PC-9 (cell line): ENCODE data around the gene CIART. TPM values are rescaled to one million over a fixed set of nuclear protein-coding genes. Genes with fewer than 3 reads are reported as not detected.
A peak's percentile ranks its signal among the peaks of the same experiment; 100 is the strongest.

ENCODE experiments used
- BruUV-seq: library from RNA; stranded (reverse); fragments of 400-500 nt; replicated peaks from 2 replicates; lab custom pipeline; 2021; lab: Mats Ljungman, UMichigan
- CTCF ChIA-PET: fragments of 300-600 bp; sonication (Branson Sonifier 250); formaldehyde crosslinking; loops from one replicate; lab custom pipeline; 2022; ENCODE audit warnings: antibody characterized with exemption; lab: Charles Lee
- POLR2A ChIA-PET: fragments of 300-600 bp; sonication (Branson Sonifier 250); formaldehyde crosslinking; loops from one replicate; lab custom pipeline; 2022; ENCODE audit warnings: antibody characterized with exemption; ENCODE audit not compliant: unreplicated experiment; lab: Charles Lee
- DNase-seq, 2 experiments: peaks; one replicate each; pipeline versions ENCODE4 v3.0.0 to v3.0.0-alpha.2; 2015 to 2022; ENCODE audit warnings: mixed read lengths in 1 of 2
- H2AFZ ChIP-seq: fragments of 200-600 bp; sonication (generic); 2 replicates; pipeline ENCODE4 v1.8.1; 2017; ENCODE audit warnings: antibody characterized with exemption
- H3F3A ChIP-seq: fragments of 200-600 bp; sonication (generic); 2 replicates; pipeline ENCODE4 v1.8.1; 2017; ENCODE audit warnings: antibody characterized with exemption, mild to moderate bottlenecking, low read depth; ENCODE audit not compliant: insufficient read depth
- H3K27ac ChIP-seq: fragments of 200-600 bp; sonication (generic); 2 replicates; pipeline ENCODE4 v1.6.1; 2016; ENCODE audit warnings: mixed run types
- H3K27me3 ChIP-seq: fragments of 200-600 bp; sonication (generic); 2 replicates; pipeline ENCODE4 v1.6.1; 2016; ENCODE audit warnings: low read depth, mixed run types; ENCODE audit not compliant: insufficient read depth
- H3K36me3 ChIP-seq: fragments of 200-600 bp; sonication (generic); 2 replicates; pipeline ENCODE4 v1.6.1; 2016; ENCODE audit warnings: low read depth, mixed run types
- H3K4me1 ChIP-seq: fragments of 200-600 bp; sonication (generic); replicated peaks from 2 replicates; pipeline ENCODE4 v1.6.1; 2016; ENCODE audit warnings: mixed run types; ENCODE audit not compliant: insufficient read depth
- H3K4me2 ChIP-seq: fragments of 200-600 bp; sonication (generic); 2 replicates; pipeline ENCODE4 v1.6.1; 2017; ENCODE audit warnings: mixed run types
- H3K4me3 ChIP-seq: fragments of 200-600 bp; sonication (generic); 2 replicates; pipeline ENCODE4 v1.6.1; 2016; ENCODE audit warnings: mixed run types
- H3K79me2 ChIP-seq: fragments of 200-600 bp; sonication (generic); 2 replicates; pipeline ENCODE4 v1.6.1; 2017; ENCODE audit warnings: low read depth, mixed run types
- H3K9me2 ChIP-seq: fragments of 200-600 bp; sonication (generic); 2 replicates; pipeline ENCODE4 v1.8.1; 2017; ENCODE audit warnings: mild to moderate bottlenecking; ENCODE audit not compliant: insufficient read depth
- H3K9me3 ChIP-seq: fragments of 200-600 bp; sonication (generic); 2 replicates; pipeline ENCODE4 v1.8.1; 2016; ENCODE audit warnings: low read depth; ENCODE audit not compliant: insufficient read depth
- H4K20me1 ChIP-seq: fragments of 200-600 bp; sonication (generic); 2 replicates; pipeline ENCODE4 v1.8.1; 2017; ENCODE audit not compliant: insufficient read depth
- CTCF ChIP-seq: fragments of 200-600 bp; sonication (generic); conservative IDR thresholded peaks from 2 replicates; pipeline ENCODE4 v1.6.1; 2017; ENCODE audit warnings: mixed run types, antibody characterized with exemption, mild to moderate bottlenecking, moderate library complexity
- EZH2 ChIP-seq: fragments of 200-600 bp; sonication (generic); IDR thresholded peaks from 2 replicates; pipeline ENCODE4 v1.8.0; 2017; ENCODE audit warnings: antibody characterized with exemption, low read depth
- intact Hi-C: fragments of 100-400 bp; cut with micrococcal nuclease; formaldehyde crosslinking; loops from one replicate; pipeline ENCODE4 v1.10.0; 2022; ENCODE audit not compliant: unreplicated experiment
- total RNA-seq: library from RNA; stranded (reverse); gene quantifications from 2 replicates; pipeline ENCODE4 v1.2.3, GENCODE V29; 2021

CIART gene
- total RNA-seq, 1 experiment from 2014 or later: 16.6 TPM

GRCh38 chr1:150259217-150259616 lies 23.1 kb upstream of the CIART start:
- H3K4me2 ChIP-seq: peak overlapping the region; percentile 80
- H2AFZ ChIP-seq: no peak overlapping the region
- H3F3A ChIP-seq: peaks cover 47% of the 10 kb centered on the region
- BruUV-seq: no TSS peak
- 0 out of 2 replicates have a peak overlapping the region, but pooled peaks have one; percentile 71 for H3K27ac ChIP-seq
- no peaks in the 10 kb centered on the region for H3K9me3 ChIP-seq
- no peaks in the 10 kb centered on the region for H3K9me2 ChIP-seq
- no peaks in the 10 kb centered on the region for H4K20me1 ChIP-seq
- H3K4me3 ChIP-seq: no peak overlapping the region
- no peak for DNase-seq
- intact Hi-C loops: loop anchor here (5.0 to 10.0 kb wide), 6 partner anchors 63 to 898 kb away; partner anchors contain the start of genes CERS2, MINDY1, PRPF3 and PRUNE1
- H3K4me1 ChIP-seq: peaks cover 64% of the 10 kb centered on the region
- ChIA-PET CTCF (no interaction called here), POLR2A (interaction anchor here (0.6 kb wide), 1 partner anchor 742 kb away, joined by 4 read pairs; no protein-coding TSS in a partner anchor)
- H3K79me2 ChIP-seq: no peaks in the 10 kb centered on the region
- H3K36me3 ChIP-seq: no peaks in the 10 kb centered on the region
- TF ChIP-seq CTCF (no peak), EZH2 (no peak)
- H3K27me3 ChIP-seq: no peaks in the 10 kb centered on the region

GRCh38 chr1:150259758-150260669 lies 22.3 kb upstream of the CIART start:
- TF ChIP-seq CTCF (no peak), EZH2 (no peak)
- intact Hi-C loops: loop anchor here (5.0 to 10.0 kb wide), 7 partner anchors 62 to 897 kb away; partner anchors contain the start of genes CERS2, MINDY1, PRPF3 and PRUNE1
- ChIA-PET CTCF (interaction anchor here (1.0 kb wide), 1 partner anchor 21 kb away, joined by 3 read pairs; no protein-coding TSS in a partner anchor), POLR2A (interaction anchor here (0.5 to 0.8 kb wide), 6 partner anchors 9 to 742 kb away, joined by 3 to 5 read pairs (median 4); partner anchors contain the start of genes APH1A and RPRD2)
- Histone ChIP-seq H3K36me3 (no peaks in the 10 kb centered on the region), H3K27me3 (no peaks in the 10 kb centered on the region), H3K4me3 (peak overlapping the region; percentile 44; the same call in 1 of the 2 replicates), H3F3A (peaks cover 55% of the 10 kb centered on the region), H2AFZ (peak overlapping the region; percentile 49; the same call in 1 of the 2 replicates), H3K27ac (peak overlapping the region; percentile 71), H3K9me2 (no peaks in the 10 kb centered on the region), H3K4me2 (peak overlapping the region; percentile 80), H3K9me3 (no peaks in the 10 kb centered on the region), H4K20me1 (no peaks in the 10 kb centered on the region), H3K4me1 (peaks cover 68% of the 10 kb centered on the region), H3K79me2 (no peaks in the 10 kb centered on the region)
- BruUV-seq: no TSS peak
- DNase-seq: peak; percentile 85 to 95

- Histone ChIP-seq H3K4me2 (peak overlapping the region; percentile 60), H3K9me3 (no peaks in the 10 kb centered on the region), H3K4me3 (no peak overlapping the region), H3K79me2 (no peaks in the 10 kb centered on the region; the same call in 1 of the 2 replicates), H3K36me3 (peaks cover 10% of the 10 kb centered on the region; the same call in 1 of the 2 replicates), H2AFZ (no peak overlapping the region), H3K4me1 (peaks cover 59% of the 10 kb centered on the region), H3K27ac (peak overlapping the region; percentile 83), H3F3A (peaks cover 56% of the 10 kb centered on the region), H3K9me2 (no peaks in the 10 kb centered on the region), H3K27me3 (no peaks in the 10 kb centered on the region), H4K20me1 (no peaks in the 10 kb centered on the region)
- no TSS peak for BruUV-seq
- intact Hi-C loops: loop anchor here (10.0 kb wide), 1 partner anchor 303 kb away; no protein-coding TSS in a partner anchor
- ChIA-PET POLR2A (interaction anchor here (0.7 kb wide), 1 partner anchor 868 kb away, joined by 3 read pairs; no protein-coding TSS in a partner anchor), CTCF (interaction anchor here (0.5 kb wide), 1 partner anchor 27 kb away, joined by 3 read pairs; no protein-coding TSS in a partner anchor)
- no peak for DNase-seq
- TF ChIP-seq CTCF: no peak
- TF ChIP-seq EZH2: no peak
Observed at GRCh38 chr1:150261367-150261766, 21.0 kb upstream of the CIART start.
